Lung (tissue), 12 donors: Measurements from ENCODE around the gene CREB3L4. TPM values are rescaled to one million over a fixed set of nuclear protein-coding genes. Genes with fewer than 3 reads are reported as not detected.

Experiments used
- ATAC-seq: fragments of 200-7000 bp; cut with Tn5 transposase; one replicate; pipeline ENCODE4 v1.9.1; 2020; ENCODE audit warnings: moderate number of reproducible peaks; ENCODE audit not compliant: insufficient read depth, low FRiP score
- DNase-seq, 3 donors: peaks; one replicate each; pipeline ENCODE4 v3.0.0-alpha.2; 2013 to 2017
- H3K27ac ChIP-seq, 2 donors: one replicate each; pipeline ENCODE4 v1.5.1; 2013; ENCODE audit warnings: mild to moderate bottlenecking in 2 of 2, moderate library complexity in 2 of 2, control low read depth in 1 of 2, inconsistent platforms in 1 of 2, low read depth in 1 of 2, low read length in 1 of 2
- H3K27me3 ChIP-seq, 3 donors: one replicate each; pipeline ENCODE4 v1.5.1; 2013; ENCODE audit warnings: low read length in 2 of 3; ENCODE audit not compliant: control insufficient read depth in 3 of 3, insufficient read depth in 3 of 3
- H3K36me3 ChIP-seq, 4 donors: one replicate each; pipeline ENCODE4 v1.5.1; 2013; ENCODE audit warnings: low read length in 4 of 4, mild to moderate bottlenecking in 1 of 4, moderate library complexity in 1 of 4; ENCODE audit not compliant: control insufficient read depth in 4 of 4, insufficient read depth in 4 of 4
- H3K4me1 ChIP-seq, 5 donors: one replicate each; pipeline ENCODE4 v1.5.1; 2013; ENCODE audit warnings: low read length in 5 of 5, mild to moderate bottlenecking in 2 of 5, moderate library complexity in 1 of 5; ENCODE audit not compliant: control insufficient read depth in 5 of 5, insufficient read depth in 5 of 5
- H3K4me3 ChIP-seq: one replicate; pipeline ENCODE4 v1.5.1; 2013; ENCODE audit warnings: mild to moderate bottlenecking, control low read depth, moderate library complexity
- H3K9ac ChIP-seq, 2 donors: one replicate each; pipeline ENCODE4 v1.5.1; 2013; ENCODE audit warnings: low read length in 2 of 2, control low read depth in 1 of 2; ENCODE audit not compliant: insufficient read depth in 1 of 2
- H3K9me3 ChIP-seq, 4 donors: one replicate each; pipeline ENCODE4 v1.5.1; 2013; ENCODE audit warnings: low read length in 3 of 4, mild to moderate bottlenecking in 1 of 4, moderate library complexity in 1 of 4; ENCODE audit not compliant: control insufficient read depth in 4 of 4, insufficient read depth in 3 of 4
- WGBS, 2 donors: extraction: QIAGEN DNeasy Blood & Tissue Kit; methylation state at CpG; one replicate each; pipeline ENCODE4 v1.1.7; 2013; 5-methylcytosine and 5-hydroxymethylcytosine counted together
- polyA plus RNA-seq, 2 donors: library from polyadenylated mRNA; stranded (reverse); fragments of 200-250 nt; gene quantifications; one replicate each; pipeline ENCODE4 v1.2.1, GENCODE V29; 2013
- total RNA-seq, 2 donors: library from RNA; depleted of rRNA in 1 of 2; stranded (reverse); fragments of >200 nt in 1 of 2; gene quantifications; one replicate each; pipeline ENCODE4 v1.2.1, GENCODE V29; 2014 to 2021
- TF ChIP-seq, protein P1 (sequence below): IDR thresholded peaks from 2 replicates; pipeline ENCODE4 v1.5.1; 2012; ENCODE audit warnings: mild to moderate bottlenecking; ENCODE audit errors: control extremely low read depth, extremely low read depth
- donor health status: control.
- donor health status: control.
- donor health status: Bipolar disorder and iron deficiency.
- donor health status: healthy.
- donor health status: DM: yes; HTN: yes; CAD: no.

Gene CREB3L4
- total and polyA plus RNA-seq, 4 donors, result 9.5 to 21.8 (median 13.6) TPM

DNA sequence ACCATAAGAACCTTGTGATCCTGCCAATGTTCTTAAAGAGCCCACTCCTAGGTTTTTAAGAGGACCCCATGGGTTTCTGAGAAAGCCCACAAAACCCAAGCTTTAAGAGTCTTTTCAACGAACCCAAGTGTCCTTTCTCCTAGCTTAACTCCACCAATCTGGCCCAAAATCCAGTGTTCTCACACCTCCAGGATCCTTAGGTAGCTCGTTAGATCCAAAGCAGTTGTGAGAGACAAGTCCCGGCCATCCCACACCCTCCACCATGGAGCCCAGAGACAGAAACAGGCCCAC, 22.9 kb upstream of the CREB3L4 start:
- H3K9me3 ChIP-seq, result no peaks in the 10 kb centered on the region
- no peak for DNase-seq
- H3K4me1 ChIP-seq, result peaks cover 0 to 14% (median 8%) of the 10 kb centered on the region in 5 donors
- H3K4me3 ChIP-seq, result peak overlapping the region; percentile 75
- H3K9ac ChIP-seq, result no peak overlapping the region
- no peak for ATAC-seq
- 12 to 43% methylated on average over 3 of the region's 3 CpGs for WGBS, 2 donors
- peak overlapping the region; percentile 97 to 99 for H3K27ac ChIP-seq
- H3K27me3 ChIP-seq, result no peaks in the 10 kb centered on the region
- H3K36me3 ChIP-seq, result peaks cover 0 to 45% (median 24%) of the 10 kb centered on the region in 4 donors
- TF ChIP-seq, protein P1, sequence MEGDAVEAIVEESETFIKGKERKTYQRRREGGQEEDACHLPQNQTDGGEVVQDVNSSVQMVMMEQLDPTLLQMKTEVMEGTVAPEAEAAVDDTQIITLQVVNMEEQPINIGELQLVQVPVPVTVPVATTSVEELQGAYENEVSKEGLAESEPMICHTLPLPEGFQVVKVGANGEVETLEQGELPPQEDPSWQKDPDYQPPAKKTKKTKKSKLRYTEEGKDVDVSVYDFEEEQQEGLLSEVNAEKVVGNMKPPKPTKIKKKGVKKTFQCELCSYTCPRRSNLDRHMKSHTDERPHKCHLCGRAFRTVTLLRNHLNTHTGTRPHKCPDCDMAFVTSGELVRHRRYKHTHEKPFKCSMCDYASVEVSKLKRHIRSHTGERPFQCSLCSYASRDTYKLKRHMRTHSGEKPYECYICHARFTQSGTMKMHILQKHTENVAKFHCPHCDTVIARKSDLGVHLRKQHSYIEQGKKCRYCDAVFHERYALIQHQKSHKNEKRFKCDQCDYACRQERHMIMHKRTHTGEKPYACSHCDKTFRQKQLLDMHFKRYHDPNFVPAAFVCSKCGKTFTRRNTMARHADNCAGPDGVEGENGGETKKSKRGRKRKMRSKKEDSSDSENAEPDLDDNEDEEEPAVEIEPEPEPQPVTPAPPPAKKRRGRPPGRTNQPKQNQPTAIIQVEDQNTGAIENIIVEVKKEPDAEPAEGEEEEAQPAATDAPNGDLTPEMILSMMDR, result no peak

GRCh38 chr1:153945131-153945794, 22.4 kb upstream of the CREB3L4 start:
- peak; percentile 28 for ATAC-seq
- WGBS, 2 donors, result 12 to 18% methylated on average over 12 of the region's 12 CpGs
- Histone ChIP-seq H3K27ac (peak overlapping the region; percentile 97 to 99), H3K4me1 (peaks cover 0 to 14% (median 8%) of the 10 kb centered on the region in 5 donors), H3K36me3 (peaks cover 0 to 41% (median 27%) of the 10 kb centered on the region in 4 donors), H3K27me3 (no peaks in the 10 kb centered on the region), H3K9ac (peak overlapping the region; percentile 55 to 76), H3K9me3 (no peaks in the 10 kb centered on the region), H3K4me3 (peak overlapping the region; percentile 75)
- peak in 2 of 3 donors; percentile 28 to 45 for DNase-seq
- TF ChIP-seq, protein P1, result no peak

- no peaks in the 10 kb centered on the region for H3K9me3 ChIP-seq
- ATAC-seq, result peak; percentile 79
- no peaks in the 10 kb centered on the region for H3K27me3 ChIP-seq
- WGBS, 2 donors, result 0% methylated on average over 48 to 95 of the region's 95 CpGs
- H3K9ac ChIP-seq, result peak overlapping the region; percentile 55 to 76
- peak overlapping the region; percentile 97 to 99 for H3K27ac ChIP-seq
- H3K4me3 ChIP-seq, result peak overlapping the region; percentile 75
- H3K36me3 ChIP-seq, result peaks cover 0 to 35% (median 31%) of the 10 kb centered on the region in 4 donors
- peak; percentile 56 to 72 (median 70) for DNase-seq
- H3K4me1 ChIP-seq, result peaks cover 0 to 14% (median 8%) of the 10 kb centered on the region in 5 donors
- TF ChIP-seq, protein P1, result no peak
Measured at GRCh38 chr1:153945795-153946621, 21.7 kb upstream of the CREB3L4 start.
